CD14-positive monocyte (primary cell): ENCODE data around the gene GULP1. TPM values are rescaled to one million over a fixed set of nuclear protein-coding genes. Genes with fewer than 3 reads are reported as not detected.

Experiments
- DNase-seq, 3 donors: peaks; one replicate each; pipeline ENCODE4 v3.0.0-alpha.2; 2011 to 2022
- H2AFZ ChIP-seq: 2 replicates; pipeline ENCODE4 v1.6.0; 2012; ENCODE audit warnings: mild to moderate bottlenecking, low read depth, low read length, inconsistent platforms; ENCODE audit not compliant: insufficient read depth, poor library complexity, severe bottlenecking
- H3K27ac ChIP-seq, 2 donors: 1 replicate in 1 of 2; 2 replicates in 1 of 2; pipeline ENCODE4 v1.5.1; 2012 to 2013; ENCODE audit warnings: low read length in 2 of 2, control low read depth in 1 of 2, inconsistent platforms in 1 of 2, low read depth in 1 of 2, mild to moderate bottlenecking in 1 of 2
- H3K27me3 ChIP-seq, 2 donors: one replicate each; pipeline versions ENCODE4 v1.6.0 to v1.6.1; 2011 to 2013; ENCODE audit warnings: low read length in 2 of 2; ENCODE audit not compliant: control insufficient read depth in 2 of 2, insufficient read depth in 2 of 2
- H3K36me3 ChIP-seq, 2 donors: replicated peaks in 1 of 2; 1 replicate in 1 of 2; 2 replicates in 1 of 2; pipeline versions ENCODE4 v1.5.1 to v1.6.1; 2012 to 2013; ENCODE audit warnings: low read length in 2 of 2, control low read depth in 1 of 2, inconsistent platforms in 1 of 2, mild to moderate bottlenecking in 1 of 2; ENCODE audit not compliant: insufficient read depth in 2 of 2, control insufficient read depth in 1 of 2
- H3K4me1 ChIP-seq, 2 donors: 1 replicate in 1 of 2; 2 replicates in 1 of 2; pipeline versions ENCODE4 v1.5.1 to v1.6.1; 2012 to 2013; ENCODE audit warnings: low read length in 2 of 2, control low read depth in 1 of 2, inconsistent platforms in 1 of 2, mild to moderate bottlenecking in 1 of 2, moderate library complexity in 1 of 2; ENCODE audit not compliant: insufficient read depth in 2 of 2, control insufficient read depth in 1 of 2
- H3K4me2 ChIP-seq: replicated peaks from 2 replicates; pipeline ENCODE3; 2012; ENCODE audit warnings: low read length, moderate library complexity, mild to moderate bottlenecking; ENCODE audit not compliant: poor library complexity, severe bottlenecking; ENCODE audit errors: extremely low read depth
- H3K4me3 ChIP-seq, 3 experiments: fragments of 200-600 bp in 1 of 3; sonication (generic) in 1 of 3; replicated peaks in 1 of 3; 1 replicate in 2 of 3; 2 replicates in 1 of 3; pipeline ENCODE4 v1.5.1; 2011 to 2013; ENCODE audit warnings: low read length in 3 of 3, mild to moderate bottlenecking in 3 of 3, control low read depth in 2 of 3, low read depth in 2 of 3, inconsistent platforms in 1 of 3, moderate library complexity in 1 of 3
- H3K79me2 ChIP-seq: 2 replicates; pipeline ENCODE4 v1.6.0; 2012; ENCODE audit warnings: mild to moderate bottlenecking, control low read depth, inconsistent platforms, low read length, moderate library complexity; ENCODE audit not compliant: insufficient read depth
- H3K9ac ChIP-seq: 2 replicates; pipeline ENCODE4 v1.6.0; 2017; ENCODE audit warnings: low read length, mild to moderate bottlenecking; ENCODE audit not compliant: insufficient read depth, poor library complexity, severe bottlenecking
- H3K9me3 ChIP-seq, 2 donors: replicated peaks in 1 of 2; 1 replicate in 1 of 2; 2 replicates in 1 of 2; pipeline versions ENCODE4 v1.5.1 to v1.6.1; 2012 to 2013; ENCODE audit warnings: low read length in 2 of 2, control low read depth in 1 of 2; ENCODE audit not compliant: control insufficient read depth in 1 of 2, insufficient read depth in 1 of 2
- H4K20me1 ChIP-seq: 2 replicates; pipeline ENCODE4 v1.6.0; 2012; ENCODE audit warnings: mild to moderate bottlenecking, low read length, control low read depth, moderate library complexity; ENCODE audit not compliant: insufficient read depth
- H3K27ac Mint-ChIP-seq, 7 donors: one replicate each; pipeline ENCODE4 v1.8.0; 2020; ENCODE audit warnings: mild to moderate bottlenecking in 7 of 7, mixed read lengths in 7 of 7, moderate library complexity in 6 of 7, inconsistent platforms in 2 of 7
- H3K27me3 Mint-ChIP-seq, 3 donors: one replicate each; pipeline ENCODE4 v1.8.0; 2021 to 2022; ENCODE audit warnings: low read depth in 3 of 3, mild to moderate bottlenecking in 3 of 3, mixed read lengths in 3 of 3, moderate library complexity in 3 of 3, inconsistent platforms in 1 of 3
- H3K36me3 Mint-ChIP-seq, 2 donors: one replicate each; pipeline ENCODE4 v1.8.0; 2020; ENCODE audit warnings: mixed read lengths in 2 of 2, inconsistent platforms in 1 of 2, mild to moderate bottlenecking in 1 of 2
- H3K4me1 Mint-ChIP-seq: one replicate; pipeline ENCODE4 v1.8.0; 2020; ENCODE audit warnings: mild to moderate bottlenecking, mixed read lengths
- H3K4me3 Mint-ChIP-seq, 2 donors: one replicate each; pipeline ENCODE4 v1.8.0; 2020; ENCODE audit warnings: mild to moderate bottlenecking in 2 of 2, mixed read lengths in 2 of 2, moderate library complexity in 1 of 2
- H3K9me3 Mint-ChIP-seq, 7 donors: one replicate each; pipeline ENCODE4 v1.8.0; 2020 to 2022; ENCODE audit warnings: mixed read lengths in 7 of 7, mild to moderate bottlenecking in 6 of 7, moderate library complexity in 6 of 7, inconsistent platforms in 2 of 7
- WGBS: methylation state at CpG from one replicate; pipeline ENCODE4 v1.1.5; 2013; ENCODE audit warnings: missing lambda C conversion rate; ENCODE audit not compliant: insufficient coverage; 5-methylcytosine and 5-hydroxymethylcytosine counted together
- intact Hi-C, 2 donors: fragments of 100-400 bp; cut with micrococcal nuclease; formaldehyde crosslinking; loops; one replicate each; pipeline versions ENCODE4 v1.15.0 to v1.15.1; 2023
- polyA plus RNA-seq, 3 donors: library from polyadenylated mRNA; depleted of rRNA in 1 of 3; unstranded in 2 of 3; stranded (reverse) in 1 of 3; fragments of 300-500 nt in 2 of 3; fragments of >200 nt in 1 of 3; fragmentation: Illumina TruSeq in 2 of 3; gene quantifications; 1 replicate in 2 of 3; 2 replicates in 1 of 3; pipeline ENCODE4 v1.2.3, GENCODE V29; 2012 to 2021
- TF ChIP-seq, protein P1 (sequence below): fragments of 200-600 bp; IDR thresholded peaks from one replicate; pipeline ENCODE4 v1.8.0; 2022; ENCODE audit warnings: antibody characterized with exemption, mild to moderate bottlenecking

The GULP1 gene
- polyA plus RNA-seq, 3 donors: not detected

DNA sequence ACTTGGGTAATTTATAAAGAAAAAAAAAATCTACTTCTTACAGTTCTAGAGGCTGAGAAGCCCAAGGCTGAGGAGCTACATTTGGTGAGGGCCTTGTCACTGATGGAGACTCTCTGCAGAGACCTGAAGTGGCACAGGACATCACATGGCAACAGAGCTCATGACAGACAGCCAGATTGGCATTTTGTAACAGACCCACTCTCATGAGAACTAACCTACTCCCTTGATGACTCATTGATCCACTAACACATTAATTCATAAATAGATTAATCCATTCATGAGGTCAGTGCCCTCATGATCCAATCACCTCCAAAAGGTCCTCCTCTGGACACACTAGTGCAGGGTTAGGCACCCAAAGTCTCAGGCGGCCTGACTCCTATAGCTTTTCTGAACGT lies 318.4 kb downstream of the GULP1 start:
- Histone ChIP-seq H4K20me1 (no peaks in the 10 kb centered on the region), H3K9ac (no peak overlapping the region), H3K27ac (no peak overlapping the region), H3K4me3 (no peak overlapping the region), H3K9me3 (peaks cover 0 to 12% of the 10 kb centered on the region in 2 donors), H3K4me1 (no peaks in the 10 kb centered on the region), H2AFZ (no peak overlapping the region), H3K27me3 (no peaks in the 10 kb centered on the region), H3K36me3 (no peaks in the 10 kb centered on the region), H3K4me2 (no peak overlapping the region), H3K79me2 (no peaks in the 10 kb centered on the region)
- TF ChIP-seq, protein P1, sequence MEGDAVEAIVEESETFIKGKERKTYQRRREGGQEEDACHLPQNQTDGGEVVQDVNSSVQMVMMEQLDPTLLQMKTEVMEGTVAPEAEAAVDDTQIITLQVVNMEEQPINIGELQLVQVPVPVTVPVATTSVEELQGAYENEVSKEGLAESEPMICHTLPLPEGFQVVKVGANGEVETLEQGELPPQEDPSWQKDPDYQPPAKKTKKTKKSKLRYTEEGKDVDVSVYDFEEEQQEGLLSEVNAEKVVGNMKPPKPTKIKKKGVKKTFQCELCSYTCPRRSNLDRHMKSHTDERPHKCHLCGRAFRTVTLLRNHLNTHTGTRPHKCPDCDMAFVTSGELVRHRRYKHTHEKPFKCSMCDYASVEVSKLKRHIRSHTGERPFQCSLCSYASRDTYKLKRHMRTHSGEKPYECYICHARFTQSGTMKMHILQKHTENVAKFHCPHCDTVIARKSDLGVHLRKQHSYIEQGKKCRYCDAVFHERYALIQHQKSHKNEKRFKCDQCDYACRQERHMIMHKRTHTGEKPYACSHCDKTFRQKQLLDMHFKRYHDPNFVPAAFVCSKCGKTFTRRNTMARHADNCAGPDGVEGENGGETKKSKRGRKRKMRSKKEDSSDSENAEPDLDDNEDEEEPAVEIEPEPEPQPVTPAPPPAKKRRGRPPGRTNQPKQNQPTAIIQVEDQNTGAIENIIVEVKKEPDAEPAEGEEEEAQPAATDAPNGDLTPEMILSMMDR: no peak
- intact Hi-C loops: no loop called here
- Mint-ChIP-seq H3K27ac (no peak overlapping the region), H3K9me3 (peaks cover 3 to 15% (median 4%) of the 10 kb centered on the region in 7 donors), H3K27me3 (no peaks in the 10 kb centered on the region), H3K36me3 (no peaks in the 10 kb centered on the region), H3K4me3 (no peak overlapping the region), H3K4me1 (no peaks in the 10 kb centered on the region)
- DNase-seq: no peak
- WGBS: 75% methylated on average over 2 of the region's 2 CpGs

DNA sequence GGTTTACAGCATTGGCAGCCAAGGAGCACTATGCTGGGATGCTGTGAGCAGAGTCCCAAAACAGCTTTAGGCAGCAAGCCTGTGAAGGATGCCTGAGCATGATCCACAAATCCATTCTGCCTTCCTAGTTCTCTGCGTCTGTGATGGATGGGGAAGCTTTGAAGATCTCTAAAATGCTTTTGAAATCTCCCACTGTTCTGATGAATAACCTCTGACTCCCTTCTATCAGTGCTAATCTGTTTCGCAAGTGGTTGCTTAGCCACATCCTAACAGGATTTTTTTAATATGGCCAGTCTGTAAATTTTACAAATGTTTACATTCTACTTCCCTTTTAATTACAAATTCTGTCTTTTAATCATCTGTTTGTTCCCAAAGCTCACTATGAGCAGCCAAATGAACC lies 319.2 kb downstream of the GULP1 start:
- no peaks in the 10 kb centered on the region for H4K20me1 ChIP-seq

More for the DNA sequence above, 319.2 kb downstream of the GULP1 start:
- Histone ChIP-seq H2AFZ (no peak overlapping the region), H3K79me2 (no peaks in the 10 kb centered on the region), H3K27ac (no peak overlapping the region), H3K4me1 (no peaks in the 10 kb centered on the region), H3K36me3 (no peaks in the 10 kb centered on the region), H3K9me3 (peaks cover 0 to 8% of the 10 kb centered on the region in 2 donors), H3K4me2 (no peak overlapping the region), H3K9ac (no peak overlapping the region), H3K27me3 (no peaks in the 10 kb centered on the region), H3K4me3 (no peak overlapping the region)
- Mint-ChIP-seq H3K9me3 (peaks cover 0 to 10% (median 3%) of the 10 kb centered on the region in 7 donors), H3K4me3 (no peak overlapping the region), H3K36me3 (no peaks in the 10 kb centered on the region), H3K4me1 (no peaks in the 10 kb centered on the region), H3K27me3 (no peaks in the 10 kb centered on the region), H3K27ac (no peak overlapping the region)
- TF ChIP-seq, protein P1: no peak
- DNase-seq: no peak
- 83% methylated on average over 1 of the region's 2 CpGs for WGBS
- intact Hi-C loops: no loop called here
